VCaP (cell line): ENCODE data around the gene FGG.

Experiments
- H3K27ac ChIP-seq: fragments of 450-650 bp; 2 replicates; pipeline ENCODE4 v1.5.1; 2017
- TF ChIP-seq, protein P1 (sequence below): fragments of 450-650 bp; conservative IDR thresholded peaks from 2 replicates; pipeline ENCODE4 v1.5.1; 2017; ENCODE audit warnings: mild to moderate bottlenecking, moderate library complexity

Gene FGG

GRCh38 chr4:154560419-154560801, 52.0 kb downstream of the FGG start:
- no peak overlapping the region for H3K27ac ChIP-seq
- TF ChIP-seq, protein P1, sequence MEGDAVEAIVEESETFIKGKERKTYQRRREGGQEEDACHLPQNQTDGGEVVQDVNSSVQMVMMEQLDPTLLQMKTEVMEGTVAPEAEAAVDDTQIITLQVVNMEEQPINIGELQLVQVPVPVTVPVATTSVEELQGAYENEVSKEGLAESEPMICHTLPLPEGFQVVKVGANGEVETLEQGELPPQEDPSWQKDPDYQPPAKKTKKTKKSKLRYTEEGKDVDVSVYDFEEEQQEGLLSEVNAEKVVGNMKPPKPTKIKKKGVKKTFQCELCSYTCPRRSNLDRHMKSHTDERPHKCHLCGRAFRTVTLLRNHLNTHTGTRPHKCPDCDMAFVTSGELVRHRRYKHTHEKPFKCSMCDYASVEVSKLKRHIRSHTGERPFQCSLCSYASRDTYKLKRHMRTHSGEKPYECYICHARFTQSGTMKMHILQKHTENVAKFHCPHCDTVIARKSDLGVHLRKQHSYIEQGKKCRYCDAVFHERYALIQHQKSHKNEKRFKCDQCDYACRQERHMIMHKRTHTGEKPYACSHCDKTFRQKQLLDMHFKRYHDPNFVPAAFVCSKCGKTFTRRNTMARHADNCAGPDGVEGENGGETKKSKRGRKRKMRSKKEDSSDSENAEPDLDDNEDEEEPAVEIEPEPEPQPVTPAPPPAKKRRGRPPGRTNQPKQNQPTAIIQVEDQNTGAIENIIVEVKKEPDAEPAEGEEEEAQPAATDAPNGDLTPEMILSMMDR, result no peak

- no peak overlapping the region for H3K27ac ChIP-seq
Observed at GRCh38 chr4:154559494-154560418, 52.7 kb downstream of the FGG start.

GRCh38 chr4:154559141-154559493, 53.3 kb downstream of the FGG start:
- H3K27ac ChIP-seq, result no peak overlapping the region
- TF ChIP-seq, protein P1, result no peak

More at GRCh38 chr4:154559494-154560418, 52.7 kb downstream of the FGG start:
- TF ChIP-seq, protein P1, result peak; percentile 73
